ENCODE data around the gene FAM170A. TPM values are rescaled to one million over a fixed set of nuclear protein-coding genes. Genes with fewer than 3 reads are reported as not detected.

FAM170A gene
- total and polyA plus RNA-seq, 10 donors = 0.46 TPM; not detected in 9

GRCh38 chr5:119613937-119614336, 15.4 kb upstream of the FAM170A start:
- intact Hi-C loops (cut with DNase I; ENCODE audit: low total_unique reads) = no loop called here
- no peaks in the 10 kb centered on the region for H3K36me3 ChIP-seq
- no peak for DNase-seq
- no peaks in the 10 kb centered on the region for H3K27me3 ChIP-seq (replicated peaks in 1 of 7)
- H3K4me3 ChIP-seq = no peak overlapping the region
- no peaks in the 10 kb centered on the region for H3K9me3 ChIP-seq
- TF ChIP-seq POLR2A (IDR thresholded peaks at IDR 0.05) = no peak
- TF ChIP-seq CTCF (IDR thresholded peaks at IDR 0.05 in 8 of 11, conservative IDR thresholded peaks at IDR 0.05 in 3 of 11) = no peak
- TF ChIP-seq POLR2AphosphoS5 (IDR thresholded peaks at IDR 0.05) = no peak
- H3K27ac ChIP-seq = no peak overlapping the region
- H3K4me1 ChIP-seq = no peaks in the 10 kb centered on the region

DNA sequence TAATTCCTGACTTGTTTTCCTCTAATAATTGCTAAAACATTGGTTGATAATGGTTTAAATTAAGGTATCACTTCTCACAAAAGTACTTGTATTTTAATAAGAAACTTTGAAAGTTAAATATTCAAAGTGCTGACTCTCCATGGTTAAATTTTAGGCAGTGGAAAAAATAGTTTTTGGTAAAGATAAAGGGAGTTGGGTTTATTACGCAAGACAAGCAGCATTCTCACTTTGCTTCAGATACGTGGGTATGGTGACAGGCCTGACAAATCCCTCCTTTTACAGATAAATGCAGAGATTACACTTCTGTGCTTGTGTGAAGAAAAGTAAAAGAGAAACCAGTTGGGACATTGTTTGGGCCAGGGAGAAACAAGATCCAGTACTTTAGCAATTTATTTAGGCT, 14.5 kb upstream of the FAM170A start:
- WGBS, 5 donors = 51 to 66% (median 58%) methylated on average over 2 of the region's 2 CpGs
- no peak for DNase-seq
- TF ChIP-seq POLR2A (IDR thresholded peaks at IDR 0.05) = no peak
- no peak for TF ChIP-seq CTCF (IDR thresholded peaks at IDR 0.05 in 8 of 11, conservative IDR thresholded peaks at IDR 0.05 in 3 of 11)
- no peak for TF ChIP-seq POLR2AphosphoS5 (IDR thresholded peaks at IDR 0.05)
- Histone ChIP-seq H3K9me3 (no peaks in the 10 kb centered on the region), H3K27me3 (replicated peaks in 1 of 7) (no peaks in the 10 kb centered on the region), H3K27ac (no peak overlapping the region), H3K4me1 (no peaks in the 10 kb centered on the region), H3K36me3 (no peaks in the 10 kb centered on the region), H3K4me3 (no peak overlapping the region)
- intact Hi-C loops (cut with DNase I; ENCODE audit: low total_unique reads) = no loop called here

DNA sequence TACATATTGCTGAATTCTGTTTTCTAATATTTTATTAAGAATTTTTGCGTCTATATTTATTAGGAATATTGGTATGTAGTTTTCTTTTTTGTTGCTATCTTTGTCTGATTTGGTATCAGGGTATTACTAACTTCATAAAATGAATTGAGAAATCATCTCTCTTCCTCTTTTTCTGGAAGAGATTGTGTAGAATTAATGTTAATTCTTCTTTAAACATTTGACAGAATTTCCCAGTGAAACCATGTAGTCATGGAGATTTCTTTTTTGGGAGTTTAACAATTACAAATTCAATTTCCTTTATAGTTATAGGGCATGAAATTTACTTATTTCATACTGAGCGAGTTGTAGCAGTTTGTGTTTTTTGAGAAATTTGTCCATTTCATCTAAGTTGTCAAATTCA, 3.3 kb upstream of the FAM170A start:
- intact Hi-C loops (cut with DNase I; ENCODE audit: low total_unique reads) = no loop called here
- Histone ChIP-seq H3K4me1 (no peaks in the 10 kb centered on the region), H3K4me3 (no peak overlapping the region), H3K9me3 (peaks cover 0 to 12% (median 6%) of the 10 kb centered on the region in 8 donors), H3K36me3 (no peaks in the 10 kb centered on the region), H3K27me3 (replicated peaks in 1 of 7) (no peaks in the 10 kb centered on the region), H3K27ac (no peak overlapping the region)
- 43 to 76% (median 57%) methylated on average over 2 of the region's 2 CpGs for WGBS, 5 donors
- no peak for DNase-seq
- no peak for TF ChIP-seq CTCF (IDR thresholded peaks at IDR 0.05 in 8 of 11, conservative IDR thresholded peaks at IDR 0.05 in 3 of 11)
- TF ChIP-seq POLR2AphosphoS5 (IDR thresholded peaks at IDR 0.05) = no peak
- TF ChIP-seq POLR2A (IDR thresholded peaks at IDR 0.05) = no peak

DNA sequence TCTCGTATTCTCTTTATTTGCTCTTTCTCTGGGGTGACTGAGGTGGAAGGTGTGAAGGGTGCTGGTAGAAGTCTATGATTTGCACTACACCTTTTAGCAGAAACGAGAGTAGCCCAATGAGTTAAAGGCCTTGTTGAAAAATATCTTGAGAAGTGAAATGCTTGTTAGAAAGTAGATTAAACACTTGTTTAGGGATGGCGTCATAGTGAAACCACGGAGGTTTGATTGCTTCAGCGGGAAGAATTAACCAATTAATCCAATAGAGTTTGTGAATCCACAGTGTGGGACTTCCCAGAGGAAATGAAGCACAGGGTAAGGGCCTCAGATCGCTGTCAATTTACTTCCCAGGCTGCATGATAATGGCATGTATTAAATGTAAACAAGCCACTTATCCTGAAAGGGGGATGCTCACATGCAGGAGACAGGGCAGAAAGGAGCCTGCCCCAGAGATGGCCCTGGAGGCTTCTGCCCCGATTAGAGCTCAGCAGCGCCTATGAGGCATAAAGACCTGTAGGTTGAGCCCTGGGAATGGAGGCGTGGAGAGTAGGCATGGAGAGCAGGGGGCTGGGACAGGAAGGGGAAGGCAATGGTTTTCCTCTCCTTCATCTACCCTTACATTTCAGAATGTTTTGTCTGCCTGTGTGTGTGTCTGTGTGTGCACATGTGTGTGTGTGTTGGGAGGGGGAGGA, 1.5 kb downstream of the FAM170A start:
- WGBS, 5 donors = 69 to 85% (median 78%) methylated on average over 9 of the region's 9 CpGs

More for the DNA sequence above, 1.5 kb downstream of the FAM170A start:
- no peak overlapping the region for H3K27ac ChIP-seq
- no peak for TF ChIP-seq POLR2A (IDR thresholded peaks at IDR 0.05)
- no peak for TF ChIP-seq CTCF (IDR thresholded peaks at IDR 0.05 in 8 of 11, conservative IDR thresholded peaks at IDR 0.05 in 3 of 11)
- TF ChIP-seq POLR2AphosphoS5 (IDR thresholded peaks at IDR 0.05) = no peak
- H3K9me3 ChIP-seq = peaks cover 0 to 2% (median 0%) of the 10 kb centered on the region in 8 donors
- no peaks in the 10 kb centered on the region for H3K4me1 ChIP-seq
- H3K4me3 ChIP-seq = no peak overlapping the region
- no peaks in the 10 kb centered on the region for H3K27me3 ChIP-seq (replicated peaks in 1 of 7)
- H3K36me3 ChIP-seq = no peaks in the 10 kb centered on the region
- no peak for DNase-seq
- intact Hi-C loops (cut with DNase I; ENCODE audit: low total_unique reads) = no loop called here
